OCI-LY3 (cell line): ENCODE measurements around the gene ESYT2.

Experiments
- H2AFZ ChIP-seq: fragments of 200-600, 300-600 bp; shearing (Covaris generic); 2 replicates; pipeline ENCODE4 v1.6.0; 2014; ENCODE audit warnings: antibody characterized with exemption, low read depth, low read length
- H3K27ac ChIP-seq: fragments of 200-600, 300-600 bp; sonication (generic); 2 replicates; pipeline ENCODE4 v1.5.1; 2014; ENCODE audit warnings: mild to moderate bottlenecking, low read length, moderate library complexity, mixed read lengths
- H3K27me3 ChIP-seq: fragments of 200-600, 300-600 bp; sonication (generic); 2 replicates; pipeline ENCODE4 v1.6.1; 2014; ENCODE audit warnings: low read depth, low read length, mixed read lengths
- H3K36me3 ChIP-seq: fragments of 200-600, 300-600 bp; sonication (generic); replicated peaks from 2 replicates; pipeline ENCODE3; 2014; ENCODE audit warnings: low read depth, low read length, mixed read lengths
- H3K4me1 ChIP-seq: fragments of 300-600, 200-600 bp; sonication (generic); 2 replicates; pipeline ENCODE4 v1.6.1; 2014; ENCODE audit warnings: low read length, mixed read lengths
- H3K4me2 ChIP-seq: fragments of 200-600, 300-600 bp; sonication (generic); 2 replicates; pipeline ENCODE4 v1.6.1; 2014; ENCODE audit warnings: low read length, mixed read lengths
- H3K4me3 ChIP-seq: fragments of 300-600, 200-600 bp; sonication (generic); 2 replicates; pipeline ENCODE4 v1.5.1; 2014; ENCODE audit warnings: antibody characterized with exemption, mild to moderate bottlenecking, low read length, moderate library complexity
- H3K79me2 ChIP-seq: fragments of 300-600, 200-600 bp; shearing (Covaris generic); 2 replicates; pipeline ENCODE4 v1.6.1; 2014; ENCODE audit warnings: mild to moderate bottlenecking, low read length, mixed read lengths
- H3K9ac ChIP-seq: fragments of 300-600, 200-600 bp; shearing (Covaris generic); 2 replicates; pipeline ENCODE4 v1.6.0; 2014; ENCODE audit warnings: mild to moderate bottlenecking, low read length, moderate library complexity
- H3K9me3 ChIP-seq: fragments of 200-600, 300-600 bp; shearing (Covaris generic); 2 replicates; pipeline ENCODE4 v1.6.1; 2014; ENCODE audit warnings: low read length, mixed read lengths; ENCODE audit not compliant: insufficient read depth
- H4K20me1 ChIP-seq: fragments of 200-600, 300-600 bp; sonication (generic); 2 replicates; pipeline ENCODE4 v1.6.1; 2016; ENCODE audit warnings: low read length, mixed read lengths; ENCODE audit not compliant: insufficient read depth
- CTCF ChIP-seq: fragments of 200-600, 300-600 bp; sonication (generic); IDR thresholded peaks from 2 replicates; pipeline ENCODE4 v1.5.1; 2014; ENCODE audit warnings: antibody characterized with exemption, low read length, low read depth
- EZH2phosphoT487 ChIP-seq: fragments of 200-600 bp; shearing (Covaris generic); IDR thresholded peaks from 2 replicates; pipeline ENCODE4 v1.6.1; 2018; ENCODE audit warnings: antibody characterized with exemption, mixed run types, low read depth

The ESYT2 gene

GRCh38 chr7:158795272-158795671 is 34.0 kb downstream of the ESYT2 start:
- Histone ChIP-seq H3K9me3 (no peaks in the 10 kb centered on the region), H2AFZ (no peak overlapping the region), H3K4me3 (no peak overlapping the region), H3K4me2 (no peak overlapping the region), H3K4me1 (no peaks in the 10 kb centered on the region), H3K9ac (no peak overlapping the region), H3K36me3 (peaks cover 20% of the 10 kb centered on the region), H4K20me1 (no peaks in the 10 kb centered on the region), H3K79me2 (no peaks in the 10 kb centered on the region), H3K27me3 (no peaks in the 10 kb centered on the region), H3K27ac (no peak overlapping the region)
- no peak for TF ChIP-seq CTCF
- TF ChIP-seq EZH2phosphoT487: no peak

GRCh38 chr7:158791107-158791506 is 38.2 kb downstream of the ESYT2 start:
- Histone ChIP-seq H3K27me3 (no peaks in the 10 kb centered on the region), H3K36me3 (peaks cover 17% of the 10 kb centered on the region), H2AFZ (no peak overlapping the region), H3K9ac (no peak overlapping the region), H3K79me2 (no peaks in the 10 kb centered on the region), H3K9me3 (no peaks in the 10 kb centered on the region), H3K4me2 (no peak overlapping the region), H4K20me1 (no peaks in the 10 kb centered on the region), H3K4me3 (no peak overlapping the region), H3K27ac (no peak overlapping the region), H3K4me1 (no peaks in the 10 kb centered on the region)
- TF ChIP-seq CTCF: no peak
- no peak for TF ChIP-seq EZH2phosphoT487

- no peak overlapping the region for H3K9ac ChIP-seq
- no peaks in the 10 kb centered on the region for H3K79me2 ChIP-seq
- no peaks in the 10 kb centered on the region for H3K27me3 ChIP-seq
- TF ChIP-seq EZH2phosphoT487 (no peak), CTCF (no peak)
- H3K36me3 ChIP-seq: peaks cover 4% of the 10 kb centered on the region
- H2AFZ ChIP-seq: no peak overlapping the region
- no peak overlapping the region for H3K4me2 ChIP-seq
- no peaks in the 10 kb centered on the region for H3K9me3 ChIP-seq
- H4K20me1 ChIP-seq: no peaks in the 10 kb centered on the region
- no peak overlapping the region for H3K27ac ChIP-seq
- H3K4me1 ChIP-seq: no peaks in the 10 kb centered on the region
- no peak overlapping the region for H3K4me3 ChIP-seq
These were observed 39.5 kb downstream of the ESYT2 start for GRCh38 chr7:158789842-158790241.

- H3K9me3 ChIP-seq: no peaks in the 10 kb centered on the region
- H3K27ac ChIP-seq: no peak overlapping the region
- no peaks in the 10 kb centered on the region for H3K4me1 ChIP-seq
- H2AFZ ChIP-seq: no peak overlapping the region
- H3K27me3 ChIP-seq: no peaks in the 10 kb centered on the region
- no peak for TF ChIP-seq EZH2phosphoT487
- no peak for TF ChIP-seq CTCF
- no peak overlapping the region for H3K9ac ChIP-seq
- H3K4me2 ChIP-seq: no peak overlapping the region
- peaks cover 11% of the 10 kb centered on the region for H3K36me3 ChIP-seq
- no peaks in the 10 kb centered on the region for H3K79me2 ChIP-seq
- no peaks in the 10 kb centered on the region for H4K20me1 ChIP-seq
- H3K4me3 ChIP-seq: no peak overlapping the region
These were observed 42.4 kb downstream of the ESYT2 start for GRCh38 chr7:158786898-158787297.
